ENCODE measurements around the gene LPP. TPM values are rescaled to one million over a fixed set of nuclear protein-coding genes. Genes with fewer than 3 reads are reported as not detected.

Gene LPP
- total RNA-seq, 1 experiment from 2014 or later: 264 TPM

DNA sequence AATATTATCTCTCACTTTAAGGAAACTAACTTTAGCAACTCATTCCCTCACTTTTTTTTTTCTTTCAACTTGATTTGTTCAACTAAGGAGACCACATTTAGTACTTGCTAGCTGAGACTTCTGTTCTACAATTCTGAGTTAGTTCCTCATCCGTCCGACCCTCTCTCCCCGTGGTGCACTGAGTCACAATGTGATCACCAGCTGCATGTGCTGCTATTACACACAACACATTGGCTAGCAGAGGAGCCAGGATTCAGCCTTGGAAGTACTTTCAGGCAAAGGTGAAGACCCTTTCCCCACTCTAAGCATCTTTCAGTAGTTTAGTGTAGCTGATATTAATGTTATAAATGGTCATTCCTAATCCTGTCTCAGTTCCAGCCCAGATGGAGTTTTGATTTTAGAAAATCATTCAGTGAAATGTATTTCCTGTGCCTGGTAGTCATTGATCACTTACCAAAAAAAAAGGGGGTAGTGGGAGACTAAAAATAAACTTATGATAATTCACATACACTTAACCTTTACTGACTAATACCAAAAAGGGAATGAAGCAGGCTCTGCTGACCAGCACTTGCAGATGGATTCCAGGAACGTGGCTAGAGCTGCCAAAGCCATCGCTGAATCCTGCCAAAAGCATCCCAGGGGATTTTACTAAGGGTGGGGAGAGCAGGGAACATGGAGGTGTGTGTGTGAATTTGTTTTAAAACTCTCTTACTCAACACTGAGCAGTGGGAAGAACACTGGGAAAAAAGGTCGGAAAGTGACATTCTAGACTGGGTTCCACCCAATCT lies 424.8 kb downstream of the LPP start:
- Mint-ChIP-seq H3K4me1 (ENCODE audit: low read depth, unreplicated experiment) (no peaks in the 10 kb centered on the region), H3K27ac (ENCODE audit: unreplicated experiment) (no peak overlapping the region), H3K36me3 (ENCODE audit: insufficient read depth, unreplicated experiment) (no peaks in the 10 kb centered on the region), H3K27me3 (ENCODE audit: unreplicated experiment) (no peaks in the 10 kb centered on the region), H3K4me3 (ENCODE audit: low read depth, unreplicated experiment) (no peak overlapping the region), H3K9me3 (ENCODE audit: low read depth, unreplicated experiment) (no peaks in the 10 kb centered on the region)
- DNase-seq: no peak
- TF ChIP-seq, protein P1, sequence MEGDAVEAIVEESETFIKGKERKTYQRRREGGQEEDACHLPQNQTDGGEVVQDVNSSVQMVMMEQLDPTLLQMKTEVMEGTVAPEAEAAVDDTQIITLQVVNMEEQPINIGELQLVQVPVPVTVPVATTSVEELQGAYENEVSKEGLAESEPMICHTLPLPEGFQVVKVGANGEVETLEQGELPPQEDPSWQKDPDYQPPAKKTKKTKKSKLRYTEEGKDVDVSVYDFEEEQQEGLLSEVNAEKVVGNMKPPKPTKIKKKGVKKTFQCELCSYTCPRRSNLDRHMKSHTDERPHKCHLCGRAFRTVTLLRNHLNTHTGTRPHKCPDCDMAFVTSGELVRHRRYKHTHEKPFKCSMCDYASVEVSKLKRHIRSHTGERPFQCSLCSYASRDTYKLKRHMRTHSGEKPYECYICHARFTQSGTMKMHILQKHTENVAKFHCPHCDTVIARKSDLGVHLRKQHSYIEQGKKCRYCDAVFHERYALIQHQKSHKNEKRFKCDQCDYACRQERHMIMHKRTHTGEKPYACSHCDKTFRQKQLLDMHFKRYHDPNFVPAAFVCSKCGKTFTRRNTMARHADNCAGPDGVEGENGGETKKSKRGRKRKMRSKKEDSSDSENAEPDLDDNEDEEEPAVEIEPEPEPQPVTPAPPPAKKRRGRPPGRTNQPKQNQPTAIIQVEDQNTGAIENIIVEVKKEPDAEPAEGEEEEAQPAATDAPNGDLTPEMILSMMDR (IDR thresholded peaks at IDR 0.05; ENCODE audit: unreplicated experiment): no peak
- no TSS peak for BruUV-seq (replicated peaks)
- intact Hi-C loops (cut with micrococcal nuclease; ENCODE audit: unreplicated experiment): no loop called here
- CTCF ChIA-PET: no interaction called here

DNA sequence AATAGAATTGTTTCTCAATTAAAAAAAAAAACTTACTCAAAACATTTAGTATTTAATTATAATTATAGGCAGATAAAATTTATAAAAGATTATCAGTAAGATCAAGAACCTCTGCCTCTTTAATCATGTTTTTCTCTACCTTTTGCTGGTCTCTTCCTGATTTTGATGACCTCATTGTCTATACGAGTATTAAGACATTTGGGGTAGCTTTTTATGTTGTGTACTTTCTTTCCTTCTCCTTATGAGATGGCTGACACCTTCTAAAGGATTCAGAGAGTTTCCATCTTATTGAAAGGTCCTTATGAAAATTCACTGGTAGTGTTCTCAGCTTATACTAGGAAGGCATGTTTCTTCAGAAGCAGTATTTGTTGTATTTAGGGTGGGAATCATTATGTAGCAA lies 426.3 kb downstream of the LPP start:
- Mint-ChIP-seq H3K4me3 (ENCODE audit: low read depth, unreplicated experiment) (no peak overlapping the region), H3K4me1 (ENCODE audit: low read depth, unreplicated experiment) (no peaks in the 10 kb centered on the region), H3K9me3 (ENCODE audit: low read depth, unreplicated experiment) (no peaks in the 10 kb centered on the region), H3K27me3 (ENCODE audit: unreplicated experiment) (no peaks in the 10 kb centered on the region), H3K27ac (ENCODE audit: unreplicated experiment) (no peak overlapping the region), H3K36me3 (ENCODE audit: insufficient read depth, unreplicated experiment) (no peaks in the 10 kb centered on the region)
- intact Hi-C loops (cut with micrococcal nuclease; ENCODE audit: unreplicated experiment): no loop called here
- TF ChIP-seq, protein P1 (IDR thresholded peaks at IDR 0.05; ENCODE audit: unreplicated experiment): no peak
- no TSS peak for BruUV-seq (replicated peaks)
- CTCF ChIA-PET: interaction anchor here (1.0 kb wide), 1 partner anchor 20 kb away, joined by 3 read pairs; no protein-coding TSS in a partner anchor
- DNase-seq: no peak

- CTCF ChIA-PET: interaction anchor here (1.0 kb wide), 1 partner anchor 19 kb away, joined by 3 read pairs; no protein-coding TSS in a partner anchor
- no peaks in the 10 kb centered on the region for H3K9me3 Mint-ChIP-seq (ENCODE audit: low read depth, unreplicated experiment)
Observed at GRCh38 chr3:188580659-188581058, 426.7 kb downstream of the LPP start.

DNA sequence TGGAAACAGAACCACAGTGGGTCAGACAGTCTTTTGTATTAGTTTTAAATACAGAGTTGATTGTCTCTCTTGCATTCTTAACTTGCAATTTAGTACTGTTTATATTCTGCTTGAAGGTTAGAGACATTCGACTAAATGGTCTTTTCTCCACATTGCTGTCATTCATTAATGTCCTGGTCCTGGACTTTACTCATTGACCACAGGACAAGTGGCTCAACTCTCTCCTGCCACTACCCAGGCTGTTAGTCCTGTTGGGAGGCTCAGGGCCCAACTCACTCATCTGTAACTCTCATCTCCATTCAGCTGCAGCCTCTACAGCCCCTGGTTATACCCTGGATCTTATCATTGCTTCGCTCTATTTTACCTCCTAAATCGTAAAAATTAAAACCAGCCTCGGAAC lies 427.4 kb downstream of the LPP start:
- CTCF ChIA-PET: no interaction called here
- no peak overlapping the region for H3K4me3 Mint-ChIP-seq (ENCODE audit: low read depth, unreplicated experiment)

More at GRCh38 chr3:188580659-188581058, 426.7 kb downstream of the LPP start:
- Mint-ChIP-seq H3K4me3 (ENCODE audit: low read depth, unreplicated experiment) (no peak overlapping the region), H3K36me3 (ENCODE audit: insufficient read depth, unreplicated experiment) (no peaks in the 10 kb centered on the region), H3K27me3 (ENCODE audit: unreplicated experiment) (no peaks in the 10 kb centered on the region), H3K4me1 (ENCODE audit: low read depth, unreplicated experiment) (no peaks in the 10 kb centered on the region), H3K27ac (ENCODE audit: unreplicated experiment) (no peak overlapping the region)
- TF ChIP-seq, protein P1 (IDR thresholded peaks at IDR 0.05; ENCODE audit: unreplicated experiment): no peak
- BruUV-seq (replicated peaks): no TSS peak
- intact Hi-C loops (cut with micrococcal nuclease; ENCODE audit: unreplicated experiment): no loop called here
- no peak for DNase-seq

More for the DNA sequence above, 427.4 kb downstream of the LPP start:
- H3K27ac Mint-ChIP-seq (ENCODE audit: unreplicated experiment): no peak overlapping the region
- H3K4me1 Mint-ChIP-seq (ENCODE audit: low read depth, unreplicated experiment): no peaks in the 10 kb centered on the region
- H3K27me3 Mint-ChIP-seq (ENCODE audit: unreplicated experiment): no peaks in the 10 kb centered on the region
- no TSS peak for BruUV-seq (replicated peaks)
- no peak for DNase-seq
- intact Hi-C loops (cut with micrococcal nuclease; ENCODE audit: unreplicated experiment): no loop called here
- TF ChIP-seq, protein P1 (IDR thresholded peaks at IDR 0.05; ENCODE audit: unreplicated experiment): no peak
- no peaks in the 10 kb centered on the region for H3K9me3 Mint-ChIP-seq (ENCODE audit: low read depth, unreplicated experiment)
- H3K36me3 Mint-ChIP-seq (ENCODE audit: insufficient read depth, unreplicated experiment): no peaks in the 10 kb centered on the region
